ENCODE data around the gene SCYGR4. TPM values are rescaled to one million over a fixed set of nuclear protein-coding genes. Genes with fewer than 3 reads are reported as not detected.

SCYGR4 gene
- total RNA-seq, 2 donors from 2014 or later: not detected

DNA sequence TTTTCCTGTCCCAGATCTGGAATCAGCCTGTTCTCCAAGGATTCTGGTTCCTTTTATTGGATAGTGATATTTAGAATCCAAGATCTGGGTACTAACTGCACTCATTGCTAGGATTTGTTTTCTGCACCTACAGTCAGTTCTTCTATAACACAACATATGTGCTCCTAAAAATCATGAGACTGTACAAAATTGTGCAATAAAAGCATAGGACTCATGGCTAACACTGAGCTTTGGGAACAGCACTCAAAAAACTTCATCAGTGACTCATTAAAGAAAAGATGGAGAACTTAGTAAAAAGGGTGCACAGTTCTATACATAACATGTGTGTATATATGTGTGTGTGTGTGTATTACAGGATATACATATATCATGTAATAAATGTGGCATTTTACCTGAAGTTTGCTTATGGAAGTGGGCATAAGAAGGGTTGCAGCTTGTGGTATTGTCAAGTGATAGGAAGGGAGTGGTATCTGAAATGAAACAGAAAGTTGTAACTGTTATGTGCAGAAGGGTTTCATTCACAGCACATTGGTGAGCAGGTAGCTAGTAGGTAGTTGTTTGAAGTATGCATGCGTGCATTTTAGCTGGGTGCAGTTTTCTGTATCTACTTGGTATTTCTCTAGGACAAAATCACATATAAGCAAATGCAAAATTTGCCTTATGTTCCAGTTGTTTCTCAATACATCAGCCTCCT, 24.5 kb upstream of the SCYGR4 start:
- Mint-ChIP-seq H3K9me3 (peaks cover 7% of the 10 kb centered on the region), H3K27ac (no peak overlapping the region), H3K36me3 (ENCODE audit: low read depth) (no peaks in the 10 kb centered on the region), H3K27me3 (ENCODE audit: insufficient read depth) (no peaks in the 10 kb centered on the region), H3K4me3 (no peak overlapping the region), H3K4me1 (peaks cover 3% of the 10 kb centered on the region)
- Histone ChIP-seq H3K36me3 (ENCODE audit: control insufficient read depth, insufficient read depth, low read length) (no peaks in the 10 kb centered on the region), H3K9me3 (ENCODE audit: control insufficient read depth, low read length) (no peaks in the 10 kb centered on the region), H3K27ac (ENCODE audit: low read depth, low read length) (no peak overlapping the region), H3K4me3 (ENCODE audit: low read length) (no peak overlapping the region), H3K4me1 (ENCODE audit: control insufficient read depth, insufficient read depth, low read length) (peaks cover 3% of the 10 kb centered on the region), H3K27me3 (ENCODE audit: control insufficient read depth, insufficient read depth, low read length, poor library complexity, severe bottlenecking) (no peaks in the 10 kb centered on the region), H3K9ac (ENCODE audit: extremely low read depth, low read length, poor library complexity, severe bottlenecking) (no peak overlapping the region)
- DNase-seq: no peak
- WGBS, 2 experiments (ENCODE audit: insufficient coverage in 1 of 2, insufficient read length in 1 of 2): 100% methylated on average over 1 of the region's 1 CpG; no CpG with 5 or more reads in 1 of the 2 experiments
- TF ChIP-seq, protein P1, sequence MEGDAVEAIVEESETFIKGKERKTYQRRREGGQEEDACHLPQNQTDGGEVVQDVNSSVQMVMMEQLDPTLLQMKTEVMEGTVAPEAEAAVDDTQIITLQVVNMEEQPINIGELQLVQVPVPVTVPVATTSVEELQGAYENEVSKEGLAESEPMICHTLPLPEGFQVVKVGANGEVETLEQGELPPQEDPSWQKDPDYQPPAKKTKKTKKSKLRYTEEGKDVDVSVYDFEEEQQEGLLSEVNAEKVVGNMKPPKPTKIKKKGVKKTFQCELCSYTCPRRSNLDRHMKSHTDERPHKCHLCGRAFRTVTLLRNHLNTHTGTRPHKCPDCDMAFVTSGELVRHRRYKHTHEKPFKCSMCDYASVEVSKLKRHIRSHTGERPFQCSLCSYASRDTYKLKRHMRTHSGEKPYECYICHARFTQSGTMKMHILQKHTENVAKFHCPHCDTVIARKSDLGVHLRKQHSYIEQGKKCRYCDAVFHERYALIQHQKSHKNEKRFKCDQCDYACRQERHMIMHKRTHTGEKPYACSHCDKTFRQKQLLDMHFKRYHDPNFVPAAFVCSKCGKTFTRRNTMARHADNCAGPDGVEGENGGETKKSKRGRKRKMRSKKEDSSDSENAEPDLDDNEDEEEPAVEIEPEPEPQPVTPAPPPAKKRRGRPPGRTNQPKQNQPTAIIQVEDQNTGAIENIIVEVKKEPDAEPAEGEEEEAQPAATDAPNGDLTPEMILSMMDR (conservative IDR thresholded peaks at IDR 0.05): no peak

DNA sequence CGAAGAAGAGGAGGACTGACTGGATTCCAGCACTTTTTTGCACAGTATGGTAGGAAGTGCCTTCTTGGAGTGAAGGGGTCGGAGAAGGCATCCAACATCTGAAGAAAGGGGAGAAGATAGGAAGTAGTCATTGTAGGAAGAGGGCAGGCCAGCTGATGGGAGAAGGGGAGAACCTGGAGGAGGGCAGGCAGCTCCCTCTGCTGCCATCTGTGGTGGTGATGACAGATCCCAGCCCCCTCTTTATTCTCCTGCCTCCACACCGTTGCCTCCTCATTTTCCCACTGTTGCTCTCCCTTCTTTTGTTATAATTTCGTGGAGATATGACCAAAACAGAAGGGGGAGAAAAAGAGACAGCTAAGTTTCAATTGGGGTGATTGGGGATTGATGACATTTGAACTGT, 21.5 kb upstream of the SCYGR4 start:
- H3K36me3 ChIP-seq (ENCODE audit: control insufficient read depth, insufficient read depth, low read length): no peaks in the 10 kb centered on the region
- no peaks in the 10 kb centered on the region for H3K9me3 ChIP-seq (ENCODE audit: control insufficient read depth, low read length)
- no peaks in the 10 kb centered on the region for H3K27me3 Mint-ChIP-seq (ENCODE audit: insufficient read depth)
- no peak overlapping the region for H3K9ac ChIP-seq (ENCODE audit: extremely low read depth, low read length, poor library complexity, severe bottlenecking)
- no peak for DNase-seq
- H3K9me3 Mint-ChIP-seq: no peaks in the 10 kb centered on the region
- peaks cover 9% of the 10 kb centered on the region for H3K4me1 Mint-ChIP-seq
- H3K27ac ChIP-seq (ENCODE audit: low read depth, low read length): no peak overlapping the region
- H3K27me3 ChIP-seq (ENCODE audit: control insufficient read depth, insufficient read depth, low read length, poor library complexity, severe bottlenecking): no peaks in the 10 kb centered on the region
- TF ChIP-seq, protein P1 (conservative IDR thresholded peaks at IDR 0.05): peak; percentile 56
- no peak overlapping the region for H3K4me3 ChIP-seq (ENCODE audit: low read length)
- H3K36me3 Mint-ChIP-seq (ENCODE audit: low read depth): no peaks in the 10 kb centered on the region
- no peak overlapping the region for H3K27ac Mint-ChIP-seq
- peaks cover 3% of the 10 kb centered on the region for H3K4me1 ChIP-seq (ENCODE audit: control insufficient read depth, insufficient read depth, low read length)
- 68% methylated on average over 4 of the region's 4 CpGs; no CpG with 5 or more reads in 1 of the 2 experiments for WGBS, 2 experiments (ENCODE audit: insufficient coverage in 1 of 2, insufficient read length in 1 of 2)
- no peak overlapping the region for H3K4me3 Mint-ChIP-seq

DNA sequence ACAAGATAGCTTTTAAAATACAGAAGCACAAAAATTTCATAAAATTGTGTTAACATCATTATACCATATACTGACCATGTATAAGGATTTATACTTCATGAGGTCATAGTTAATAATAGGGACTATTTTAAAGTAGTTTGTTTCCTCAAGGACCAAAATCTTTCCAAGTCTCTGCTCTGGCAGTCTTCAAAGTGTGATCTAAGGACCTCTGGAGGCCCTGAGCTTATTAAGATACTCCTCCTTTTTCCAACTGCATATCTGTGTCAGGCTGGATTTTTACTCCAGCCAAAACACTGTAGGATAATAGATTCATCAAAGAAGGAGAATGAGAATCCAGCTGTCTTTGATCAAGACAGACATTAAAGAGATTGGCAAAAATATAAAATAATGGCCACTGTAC, 20.3 kb upstream of the SCYGR4 start:
- DNase-seq: no peak
- no peaks in the 10 kb centered on the region for H3K36me3 ChIP-seq (ENCODE audit: control insufficient read depth, insufficient read depth, low read length)
- H3K27ac Mint-ChIP-seq: no peak overlapping the region

More for the DNA sequence above, 20.3 kb upstream of the SCYGR4 start:
- Histone ChIP-seq H3K9me3 (ENCODE audit: control insufficient read depth, low read length) (no peaks in the 10 kb centered on the region), H3K27ac (ENCODE audit: low read depth, low read length) (no peak overlapping the region), H3K4me3 (ENCODE audit: low read length) (no peak overlapping the region), H3K27me3 (ENCODE audit: control insufficient read depth, insufficient read depth, low read length, poor library complexity, severe bottlenecking) (no peaks in the 10 kb centered on the region), H3K9ac (ENCODE audit: extremely low read depth, low read length, poor library complexity, severe bottlenecking) (no peak overlapping the region), H3K4me1 (ENCODE audit: control insufficient read depth, insufficient read depth, low read length) (peaks cover 3% of the 10 kb centered on the region)
- no peaks in the 10 kb centered on the region for H3K9me3 Mint-ChIP-seq
- no peaks in the 10 kb centered on the region for H3K36me3 Mint-ChIP-seq (ENCODE audit: low read depth)
- peaks cover 9% of the 10 kb centered on the region for H3K4me1 Mint-ChIP-seq
- H3K27me3 Mint-ChIP-seq (ENCODE audit: insufficient read depth): no peaks in the 10 kb centered on the region
- H3K4me3 Mint-ChIP-seq: no peak overlapping the region
- TF ChIP-seq, protein P1 (conservative IDR thresholded peaks at IDR 0.05): no peak
